Gastrocnemius medialis (tissue), 4 donors: ENCODE data around the gene NCOA7.

Experiments
- POLR2A ChIP-seq, 2 donors: fragments of 450-650 bp; IDR thresholded peaks; one replicate each; pipeline ENCODE4 v1.6.1; 2017; ENCODE audit warnings: antibody characterized with exemption in 2 of 2, mild to moderate bottlenecking in 2 of 2, moderate library complexity in 2 of 2
- TF ChIP-seq, protein P1 (sequence below), 5 experiments: fragments of 450-650 bp in 3 of 5; fragments of 200-600 bp in 2 of 5; sonication (generic) in 2 of 5; IDR thresholded peaks in 4 of 5; conservative IDR thresholded peaks in 1 of 5; 1 replicate in 4 of 5; 2 replicates in 1 of 5; pipeline ENCODE4 v1.5.1; 2016 to 2019; ENCODE audit warnings: antibody characterized with exemption in 5 of 5, mild to moderate bottlenecking in 3 of 5, moderate library complexity in 3 of 5

DNA sequence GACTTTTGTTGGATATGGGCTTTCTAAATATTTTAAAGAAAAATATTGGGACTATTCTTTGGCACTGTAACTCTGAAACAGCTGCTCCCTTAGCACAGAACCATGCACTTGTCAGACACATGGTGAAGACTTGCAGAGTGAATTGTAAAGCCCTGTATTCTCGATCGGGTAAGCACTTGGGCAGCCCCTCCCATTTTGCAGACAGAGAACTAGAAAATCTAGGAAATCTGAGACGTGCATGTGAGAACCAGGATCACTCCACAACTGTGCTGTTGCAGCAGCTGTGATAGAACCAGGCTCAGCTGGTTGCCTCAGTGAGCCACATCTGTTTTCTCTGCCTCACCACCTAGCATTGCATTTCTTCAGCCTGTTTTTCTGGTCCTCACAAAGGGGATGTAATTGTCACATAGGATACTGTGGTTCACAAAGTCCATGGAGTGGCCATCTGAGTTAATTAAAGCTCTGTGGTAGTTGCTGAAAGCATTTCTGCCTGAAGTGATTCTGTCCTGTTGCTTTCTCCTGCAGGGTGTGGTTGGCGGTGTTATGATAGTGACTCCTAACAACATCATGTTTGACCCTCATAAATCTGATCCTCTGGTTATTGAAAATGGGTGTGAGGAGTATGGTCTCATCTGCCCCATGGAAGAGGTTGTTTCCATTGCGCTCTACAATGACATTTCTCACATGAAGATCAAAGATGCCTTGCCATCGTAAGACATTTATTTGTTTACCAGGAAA lies 94.0 kb downstream of the NCOA7 start:
- TF ChIP-seq, protein P1, sequence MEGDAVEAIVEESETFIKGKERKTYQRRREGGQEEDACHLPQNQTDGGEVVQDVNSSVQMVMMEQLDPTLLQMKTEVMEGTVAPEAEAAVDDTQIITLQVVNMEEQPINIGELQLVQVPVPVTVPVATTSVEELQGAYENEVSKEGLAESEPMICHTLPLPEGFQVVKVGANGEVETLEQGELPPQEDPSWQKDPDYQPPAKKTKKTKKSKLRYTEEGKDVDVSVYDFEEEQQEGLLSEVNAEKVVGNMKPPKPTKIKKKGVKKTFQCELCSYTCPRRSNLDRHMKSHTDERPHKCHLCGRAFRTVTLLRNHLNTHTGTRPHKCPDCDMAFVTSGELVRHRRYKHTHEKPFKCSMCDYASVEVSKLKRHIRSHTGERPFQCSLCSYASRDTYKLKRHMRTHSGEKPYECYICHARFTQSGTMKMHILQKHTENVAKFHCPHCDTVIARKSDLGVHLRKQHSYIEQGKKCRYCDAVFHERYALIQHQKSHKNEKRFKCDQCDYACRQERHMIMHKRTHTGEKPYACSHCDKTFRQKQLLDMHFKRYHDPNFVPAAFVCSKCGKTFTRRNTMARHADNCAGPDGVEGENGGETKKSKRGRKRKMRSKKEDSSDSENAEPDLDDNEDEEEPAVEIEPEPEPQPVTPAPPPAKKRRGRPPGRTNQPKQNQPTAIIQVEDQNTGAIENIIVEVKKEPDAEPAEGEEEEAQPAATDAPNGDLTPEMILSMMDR (IDR thresholded peaks at IDR 0.05 in 4 of 5, conservative IDR thresholded peaks at IDR 0.05 in 1 of 5), result no peak
- no peak for TF ChIP-seq POLR2A (IDR thresholded peaks at IDR 0.05)
